ENCODE data around the gene IGFBP5.

Gene IGFBP5

DNA sequence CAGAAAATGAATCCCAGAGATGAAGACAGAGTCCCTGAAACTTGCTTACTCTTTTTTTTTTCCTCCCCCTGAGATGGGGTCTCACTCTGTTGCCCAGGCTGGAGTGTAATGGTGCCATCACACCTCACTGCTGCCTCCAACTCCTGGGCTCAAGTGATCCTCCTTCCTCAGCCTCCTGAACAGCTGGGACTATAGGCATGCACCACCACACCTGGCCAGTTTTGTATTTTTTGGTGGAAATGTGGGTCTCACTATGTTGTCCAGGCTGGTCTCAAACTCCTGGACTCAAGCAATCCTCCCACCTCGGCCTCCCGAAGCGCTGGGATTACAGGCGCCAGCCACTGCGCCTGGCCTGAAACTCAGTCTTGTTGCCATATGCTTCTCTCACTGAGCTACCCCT, 34.3 kb downstream of the IGFBP5 start:
- Histone ChIP-seq H3K9me3 (ENCODE audit: insufficient read depth, low read length) (no peaks in the 10 kb centered on the region), H3K4me2 (ENCODE audit: low read length) (no peak overlapping the region), H2AFZ (ENCODE audit: low read depth, low read length) (no peak overlapping the region), H3K27me3 (ENCODE audit: low read depth, low read length) (no peaks in the 10 kb centered on the region), H4K20me1 (ENCODE audit: insufficient read depth, low read length) (no peaks in the 10 kb centered on the region), H3K4me1 (ENCODE audit: low read length) (peaks cover 8% of the 10 kb centered on the region), H3K27ac (ENCODE audit: low read length) (no peak overlapping the region), H3K4me3 (ENCODE audit: low read length) (no peak overlapping the region), H3K9ac (ENCODE audit: low read length) (no peak overlapping the region), H3K36me3 (replicated peaks; ENCODE audit: low read depth, low read length) (no peaks in the 10 kb centered on the region), H3K79me2 (ENCODE audit: low read length) (no peaks in the 10 kb centered on the region)
- TF ChIP-seq, protein P1, sequence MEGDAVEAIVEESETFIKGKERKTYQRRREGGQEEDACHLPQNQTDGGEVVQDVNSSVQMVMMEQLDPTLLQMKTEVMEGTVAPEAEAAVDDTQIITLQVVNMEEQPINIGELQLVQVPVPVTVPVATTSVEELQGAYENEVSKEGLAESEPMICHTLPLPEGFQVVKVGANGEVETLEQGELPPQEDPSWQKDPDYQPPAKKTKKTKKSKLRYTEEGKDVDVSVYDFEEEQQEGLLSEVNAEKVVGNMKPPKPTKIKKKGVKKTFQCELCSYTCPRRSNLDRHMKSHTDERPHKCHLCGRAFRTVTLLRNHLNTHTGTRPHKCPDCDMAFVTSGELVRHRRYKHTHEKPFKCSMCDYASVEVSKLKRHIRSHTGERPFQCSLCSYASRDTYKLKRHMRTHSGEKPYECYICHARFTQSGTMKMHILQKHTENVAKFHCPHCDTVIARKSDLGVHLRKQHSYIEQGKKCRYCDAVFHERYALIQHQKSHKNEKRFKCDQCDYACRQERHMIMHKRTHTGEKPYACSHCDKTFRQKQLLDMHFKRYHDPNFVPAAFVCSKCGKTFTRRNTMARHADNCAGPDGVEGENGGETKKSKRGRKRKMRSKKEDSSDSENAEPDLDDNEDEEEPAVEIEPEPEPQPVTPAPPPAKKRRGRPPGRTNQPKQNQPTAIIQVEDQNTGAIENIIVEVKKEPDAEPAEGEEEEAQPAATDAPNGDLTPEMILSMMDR (IDR thresholded peaks at IDR 0.05; ENCODE audit: low read depth, low read length), result no peak
- TF ChIP-seq EZH2phosphoT487 (IDR thresholded peaks at IDR 0.05; ENCODE audit: low read depth), result no peak

DNA sequence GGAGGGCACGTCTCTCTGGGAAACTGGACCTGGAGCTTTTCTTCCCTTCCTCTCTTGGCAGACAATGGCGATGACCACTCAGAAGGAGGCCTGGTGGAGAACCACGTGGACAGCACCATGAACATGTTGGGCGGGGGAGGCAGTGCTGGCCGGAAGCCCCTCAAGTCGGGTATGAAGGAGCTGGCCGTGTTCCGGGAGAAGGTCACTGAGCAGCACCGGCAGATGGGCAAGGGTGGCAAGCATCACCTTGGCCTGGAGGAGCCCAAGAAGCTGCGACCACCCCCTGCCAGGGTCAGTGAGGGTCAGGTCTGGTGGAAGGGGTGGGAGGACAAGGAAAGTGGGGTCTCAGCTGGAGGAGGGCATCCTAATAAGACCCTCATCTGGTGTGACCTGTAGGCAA, 34.9 kb downstream of the IGFBP5 start:
- TF ChIP-seq, protein P1 (IDR thresholded peaks at IDR 0.05; ENCODE audit: low read depth, low read length), result no peak
- no peak for TF ChIP-seq EZH2phosphoT487 (IDR thresholded peaks at IDR 0.05; ENCODE audit: low read depth)
- Histone ChIP-seq H3K27ac (ENCODE audit: low read length) (no peak overlapping the region), H3K36me3 (replicated peaks; ENCODE audit: low read depth, low read length) (no peaks in the 10 kb centered on the region), H3K4me2 (ENCODE audit: low read length) (no peak overlapping the region), H3K4me3 (ENCODE audit: low read length) (no peak overlapping the region), H3K9me3 (ENCODE audit: insufficient read depth, low read length) (no peaks in the 10 kb centered on the region), H3K79me2 (ENCODE audit: low read length) (no peaks in the 10 kb centered on the region), H3K4me1 (ENCODE audit: low read length) (peaks cover 8% of the 10 kb centered on the region), H3K27me3 (ENCODE audit: low read depth, low read length) (no peaks in the 10 kb centered on the region), H2AFZ (ENCODE audit: low read depth, low read length) (no peak overlapping the region), H3K9ac (ENCODE audit: low read length) (no peak overlapping the region), H4K20me1 (ENCODE audit: insufficient read depth, low read length) (no peaks in the 10 kb centered on the region)

DNA sequence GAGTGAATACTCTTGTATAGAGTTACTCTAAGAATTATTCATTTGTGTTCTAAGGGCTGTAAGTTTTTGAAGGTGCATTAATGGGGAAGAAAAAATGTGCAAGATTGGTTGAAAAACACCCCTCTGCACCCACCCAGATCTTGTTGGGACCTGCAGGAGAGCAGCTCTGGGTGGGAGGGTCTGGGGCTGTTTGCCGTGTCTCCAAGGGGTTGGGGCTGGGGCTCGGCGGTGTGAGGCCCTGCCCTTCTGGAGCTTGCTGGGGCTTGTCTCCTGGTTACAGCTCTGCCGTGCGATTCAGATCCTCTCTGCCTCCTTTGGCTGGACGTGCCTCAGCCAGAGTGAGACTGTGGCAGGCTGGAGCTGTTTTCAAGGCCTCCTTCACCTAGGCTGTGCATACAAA, 36.1 kb downstream of the IGFBP5 start:
- Histone ChIP-seq H4K20me1 (ENCODE audit: insufficient read depth, low read length) (no peaks in the 10 kb centered on the region), H3K36me3 (replicated peaks; ENCODE audit: low read depth, low read length) (no peaks in the 10 kb centered on the region), H3K9me3 (ENCODE audit: insufficient read depth, low read length) (no peaks in the 10 kb centered on the region), H3K4me1 (ENCODE audit: low read length) (peaks cover 2% of the 10 kb centered on the region; the same call in 1 of the 2 replicates), H2AFZ (ENCODE audit: low read depth, low read length) (no peak overlapping the region), H3K27me3 (ENCODE audit: low read depth, low read length) (no peaks in the 10 kb centered on the region), H3K4me3 (ENCODE audit: low read length) (no peak overlapping the region), H3K9ac (ENCODE audit: low read length) (no peak overlapping the region), H3K27ac (ENCODE audit: low read length) (no peak overlapping the region), H3K79me2 (ENCODE audit: low read length) (no peaks in the 10 kb centered on the region), H3K4me2 (ENCODE audit: low read length) (no peak overlapping the region)
- TF ChIP-seq EZH2phosphoT487 (IDR thresholded peaks at IDR 0.05; ENCODE audit: low read depth), result no peak
- TF ChIP-seq, protein P1 (IDR thresholded peaks at IDR 0.05; ENCODE audit: low read depth, low read length), result no peak

DNA sequence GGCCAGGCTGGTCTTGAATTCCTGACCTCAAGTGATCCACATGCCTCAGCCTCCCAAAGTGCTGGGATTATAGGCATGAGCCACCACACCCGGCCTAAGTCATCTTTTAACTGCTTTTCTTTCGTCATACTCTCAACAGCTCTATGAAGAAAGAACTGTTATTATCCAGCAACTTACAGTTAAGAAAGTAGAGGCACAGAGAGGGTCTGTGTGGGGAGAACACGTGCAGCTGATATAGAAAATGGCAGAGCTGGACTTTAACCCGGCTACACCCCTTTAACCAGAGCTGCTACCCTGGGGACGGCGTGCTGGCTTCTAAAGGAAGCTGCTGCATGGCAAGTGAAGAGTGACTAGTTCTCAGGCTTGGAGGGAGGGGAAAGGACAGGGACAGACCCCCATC, 36.6 kb downstream of the IGFBP5 start:
- no peak overlapping the region for H3K9ac ChIP-seq (ENCODE audit: low read length)
- no peak overlapping the region for H3K4me3 ChIP-seq (ENCODE audit: low read length)
- H3K9me3 ChIP-seq (ENCODE audit: insufficient read depth, low read length), result no peaks in the 10 kb centered on the region
- no peaks in the 10 kb centered on the region for H4K20me1 ChIP-seq (ENCODE audit: insufficient read depth, low read length)
- no peak overlapping the region for H3K4me2 ChIP-seq (ENCODE audit: low read length)
- peaks cover 2% of the 10 kb centered on the region; the same call in 1 of the 2 replicates for H3K4me1 ChIP-seq (ENCODE audit: low read length)
- no peaks in the 10 kb centered on the region for H3K36me3 ChIP-seq (replicated peaks; ENCODE audit: low read depth, low read length)
- no peaks in the 10 kb centered on the region for H3K79me2 ChIP-seq (ENCODE audit: low read length)
- TF ChIP-seq, protein P1 (IDR thresholded peaks at IDR 0.05; ENCODE audit: low read depth, low read length), result no peak
- TF ChIP-seq EZH2phosphoT487 (IDR thresholded peaks at IDR 0.05; ENCODE audit: low read depth), result no peak
- no peak overlapping the region for H2AFZ ChIP-seq (ENCODE audit: low read depth, low read length)
- H3K27ac ChIP-seq (ENCODE audit: low read length), result no peak overlapping the region
- H3K27me3 ChIP-seq (ENCODE audit: low read depth, low read length), result no peaks in the 10 kb centered on the region
